UCSD-AML1 (cell line): ENCODE data around the gene CREBBP.

Source experiments
- DNase-seq: peaks from one replicate; lab custom pipeline; 2025; ENCODE audit not compliant: unreplicated experiment; lab: John Stamatoyannopoulos, UW

The CREBBP gene

GRCh38 chr16:3798838-3799237, 81.7 kb downstream of the CREBBP start:
- no peak for DNase-seq

GRCh38 chr16:3797904-3798811, 82.4 kb downstream of the CREBBP start:
- no peak for DNase-seq

- no peak for DNase-seq
Observed at GRCh38 chr16:3797473-3797872, 83.0 kb downstream of the CREBBP start.

GRCh38 chr16:3793161-3793576, 87.3 kb downstream of the CREBBP start:
- no peak for DNase-seq

GRCh38 chr16:3792472-3793012, 88.0 kb downstream of the CREBBP start:
- no peak for DNase-seq

- DNase-seq: no peak
Observed at GRCh38 chr16:3791701-3792100, 88.8 kb downstream of the CREBBP start.

GRCh38 chr16:3789375-3790099, 91.0 kb downstream of the CREBBP start:
- no peak for DNase-seq

- no peak for DNase-seq
Observed at GRCh38 chr16:3788711-3789374, 91.7 kb downstream of the CREBBP start.

GRCh38 chr16:3787924-3788661, 92.4 kb downstream of the CREBBP start:
- DNase-seq: no peak

GRCh38 chr16:3785413-3785812, 95.1 kb downstream of the CREBBP start:
- no peak for DNase-seq

- no peak for DNase-seq
Observed at GRCh38 chr16:3783516-3783915, 97.0 kb downstream of the CREBBP start.

GRCh38 chr16:3782566-3782965, 97.9 kb downstream of the CREBBP start:
- DNase-seq: no peak

- DNase-seq: no peak
Observed at GRCh38 chr16:3781421-3781820, 99.1 kb downstream of the CREBBP start.

- peak; percentile 17 for DNase-seq
Observed at GRCh38 chr16:3780570-3780969, 99.9 kb downstream of the CREBBP start.

- no peak for DNase-seq
Observed at GRCh38 chr16:3776316-3776715, 104.2 kb downstream of the CREBBP start.

GRCh38 chr16:3774819-3775218, 105.7 kb downstream of the CREBBP start:
- DNase-seq: no peak

- DNase-seq: no peak
Observed at GRCh38 chr16:3774156-3774767, 106.3 kb downstream of the CREBBP start.

GRCh38 chr16:3773663-3774062, 106.8 kb downstream of the CREBBP start:
- no peak for DNase-seq

- DNase-seq: no peak
Observed at GRCh38 chr16:3771513-3771912, 109.0 kb downstream of the CREBBP start.

GRCh38 chr16:3770530-3770929, 110.0 kb downstream of the CREBBP start:
- no peak for DNase-seq
